GM10847 (cell line): ENCODE results near the gene IL32.

Experiments used
- POLR2A ChIP-seq: IDR thresholded peaks from 2 replicates; pipeline ENCODE4 v1.6.1; 2011; ENCODE audit not compliant: insufficient read length; ENCODE audit errors: extremely low read depth

IL32 gene

DNA sequence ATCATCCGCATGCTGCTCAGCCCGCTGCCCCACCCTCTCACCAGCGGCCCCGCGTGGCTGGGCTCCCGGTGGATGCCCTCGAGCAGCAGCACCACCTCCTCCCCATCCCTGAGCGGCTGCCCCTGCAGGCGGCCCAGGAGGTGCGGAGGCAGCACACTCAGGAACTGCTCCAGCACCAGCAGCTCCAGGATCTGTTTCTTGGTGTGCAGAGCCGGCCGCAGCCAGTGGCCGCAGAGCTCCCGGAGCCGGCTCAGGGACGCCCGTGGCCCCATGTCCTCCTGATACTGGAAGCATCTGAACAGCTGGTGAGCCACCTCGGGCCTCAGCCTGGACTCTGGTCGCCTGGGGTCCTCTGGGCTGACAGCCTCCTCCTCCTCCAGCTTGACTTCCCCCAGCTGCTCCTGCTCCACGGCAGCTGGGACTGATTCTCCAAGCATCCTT is 27.1 kb downstream of the IL32 start:
- TF ChIP-seq POLR2A, result no peak

DNA sequence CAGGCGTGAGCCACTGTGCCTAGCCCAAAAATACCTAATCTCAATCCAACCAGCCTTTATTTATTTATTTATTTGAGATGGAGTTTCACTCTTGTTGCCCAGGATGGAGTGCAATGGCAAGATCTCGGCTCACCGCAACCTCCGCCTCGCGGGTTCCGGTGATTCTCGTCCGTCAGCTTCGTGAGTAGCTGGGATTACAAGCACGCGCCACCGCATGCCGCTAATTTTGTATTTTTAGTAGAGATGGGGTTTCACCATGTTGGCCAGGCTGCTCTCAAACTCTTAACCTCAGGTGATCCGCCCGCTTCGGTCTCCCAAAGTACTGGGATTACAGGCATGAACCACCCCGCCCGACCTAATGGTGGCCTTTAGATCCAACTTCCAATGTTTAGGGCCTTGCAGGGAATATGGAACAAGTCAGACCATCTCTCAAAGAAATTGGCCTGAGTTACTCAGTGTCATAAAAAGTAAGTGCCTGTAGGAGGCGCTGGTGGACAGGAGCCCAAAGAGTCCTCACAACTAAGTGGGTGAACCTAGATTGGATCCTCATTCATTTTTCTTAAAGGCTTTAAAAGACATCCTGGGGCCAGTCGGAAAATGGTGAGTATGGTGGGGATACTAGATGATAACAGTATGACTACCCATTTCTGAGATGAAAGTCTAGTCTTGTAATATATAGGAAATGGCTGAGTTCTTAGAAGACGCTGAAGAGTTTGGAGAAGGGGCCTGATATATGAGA is 29.0 kb downstream of the IL32 start:
- no peak for TF ChIP-seq POLR2A

DNA sequence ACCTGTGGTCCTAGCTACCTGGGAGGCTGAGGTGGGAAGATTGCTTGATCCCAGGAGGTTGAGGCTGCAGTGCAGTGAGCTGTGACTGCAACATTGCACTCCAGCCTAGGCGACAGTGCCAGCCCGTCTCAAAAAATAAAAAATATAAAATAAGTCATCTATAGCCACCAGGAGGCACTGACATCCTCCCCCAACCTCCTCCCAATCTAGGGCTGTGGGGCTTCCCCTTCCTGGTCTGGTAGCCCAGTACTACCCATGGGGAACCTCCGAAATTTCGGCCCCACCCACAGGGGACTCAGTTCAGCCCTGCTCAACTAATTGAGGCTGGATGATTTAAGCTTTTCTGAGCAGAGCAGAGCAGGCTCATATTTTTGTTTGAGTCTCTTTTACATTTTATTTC is 30.4 kb downstream of the IL32 start:
- TF ChIP-seq POLR2A, result no peak

DNA sequence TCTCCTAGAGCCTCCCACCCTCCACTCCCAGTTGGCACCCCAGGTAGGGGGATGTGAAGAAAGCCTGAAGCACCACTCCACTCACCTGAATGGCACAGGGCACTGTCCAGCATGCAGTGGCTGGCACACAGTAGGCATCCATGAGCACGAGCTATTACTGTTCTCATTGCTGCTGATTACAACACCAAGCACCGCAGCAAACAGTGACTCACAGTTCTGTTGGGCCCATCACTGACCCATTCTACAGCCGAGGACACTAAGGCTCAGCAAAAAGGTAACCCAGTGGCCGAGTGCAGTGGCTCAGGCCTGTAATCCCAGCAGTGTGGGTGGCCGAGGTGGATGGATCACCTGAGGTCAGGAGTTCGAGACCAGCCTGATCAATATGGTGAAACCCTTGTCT is 30.9 kb downstream of the IL32 start:
- no peak for TF ChIP-seq POLR2A

GRCh38 chr16:3097266-3097665 is 31.8 kb downstream of the IL32 start:
- TF ChIP-seq POLR2A, result no peak

DNA sequence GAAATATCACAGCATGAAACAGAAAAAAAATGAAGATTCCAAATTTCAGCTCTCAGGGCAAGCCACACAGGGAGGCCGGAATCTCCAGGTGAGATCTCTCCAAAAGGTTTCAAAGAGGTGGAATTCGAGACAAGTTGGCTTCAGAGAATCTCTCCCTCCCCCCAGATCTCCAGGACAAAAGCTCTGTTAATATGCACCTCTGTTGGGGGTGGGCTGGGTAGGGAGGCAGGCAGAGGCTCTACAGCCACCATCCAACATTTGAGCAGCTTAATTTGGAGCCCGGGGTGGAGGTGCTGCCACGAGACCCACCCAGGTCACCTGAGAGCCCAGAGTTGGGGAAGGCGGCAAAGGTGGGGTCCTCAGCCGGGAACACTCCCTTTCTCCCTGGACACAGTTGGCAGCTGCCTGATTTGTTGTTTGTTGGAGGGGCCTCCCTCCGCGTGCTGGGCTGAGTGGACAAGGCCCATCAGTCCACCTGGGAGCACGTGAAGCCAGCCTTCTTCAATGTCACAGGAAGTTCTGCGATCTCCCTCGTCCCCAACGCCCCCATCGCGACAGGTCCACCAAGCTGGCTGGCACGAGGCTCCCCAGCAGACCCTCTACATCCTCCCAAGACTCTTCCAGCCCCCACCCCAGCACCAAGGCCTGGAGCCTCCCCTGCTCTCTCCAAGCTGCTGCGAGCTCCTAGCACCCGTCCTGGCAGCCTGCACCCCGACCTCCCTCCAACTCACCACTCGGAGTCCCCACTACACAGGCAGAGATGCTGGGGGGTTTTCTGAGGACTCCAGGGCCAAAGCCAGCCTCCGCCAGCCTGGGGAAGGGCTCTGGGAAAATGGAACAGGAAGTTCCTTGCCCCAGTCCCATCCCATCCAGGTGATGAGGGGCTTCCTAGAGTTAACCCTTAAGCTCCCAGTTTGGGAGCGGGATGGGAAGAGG is 33.3 kb downstream of the IL32 start, which contains the start of gene ZSCAN10:
Gene ZSCAN10 (minus strand): TSS at position 836 of the 936 bp plus-strand sequence. CDS start 6,357 bp downstream, outside the sequence.
- TF ChIP-seq POLR2A, result no peak

DNA sequence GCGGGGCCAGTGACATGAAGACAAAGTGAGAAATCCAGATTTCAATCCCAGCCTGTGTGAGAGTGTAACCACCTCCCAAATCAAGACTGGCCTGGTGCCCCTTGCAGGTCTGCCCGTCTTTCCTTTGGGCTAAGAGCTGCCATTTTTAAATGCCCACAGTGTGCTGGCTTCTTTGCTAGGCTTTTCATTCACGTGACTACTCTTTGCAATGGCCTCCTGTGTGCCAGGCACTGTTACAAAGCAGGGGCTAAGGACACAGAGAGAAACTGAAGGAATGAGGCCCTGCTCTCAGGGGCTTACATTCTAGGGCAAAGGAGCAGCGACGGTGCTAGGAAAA is 33.9 kb downstream of the IL32 start:
- no peak for TF ChIP-seq POLR2A

DNA sequence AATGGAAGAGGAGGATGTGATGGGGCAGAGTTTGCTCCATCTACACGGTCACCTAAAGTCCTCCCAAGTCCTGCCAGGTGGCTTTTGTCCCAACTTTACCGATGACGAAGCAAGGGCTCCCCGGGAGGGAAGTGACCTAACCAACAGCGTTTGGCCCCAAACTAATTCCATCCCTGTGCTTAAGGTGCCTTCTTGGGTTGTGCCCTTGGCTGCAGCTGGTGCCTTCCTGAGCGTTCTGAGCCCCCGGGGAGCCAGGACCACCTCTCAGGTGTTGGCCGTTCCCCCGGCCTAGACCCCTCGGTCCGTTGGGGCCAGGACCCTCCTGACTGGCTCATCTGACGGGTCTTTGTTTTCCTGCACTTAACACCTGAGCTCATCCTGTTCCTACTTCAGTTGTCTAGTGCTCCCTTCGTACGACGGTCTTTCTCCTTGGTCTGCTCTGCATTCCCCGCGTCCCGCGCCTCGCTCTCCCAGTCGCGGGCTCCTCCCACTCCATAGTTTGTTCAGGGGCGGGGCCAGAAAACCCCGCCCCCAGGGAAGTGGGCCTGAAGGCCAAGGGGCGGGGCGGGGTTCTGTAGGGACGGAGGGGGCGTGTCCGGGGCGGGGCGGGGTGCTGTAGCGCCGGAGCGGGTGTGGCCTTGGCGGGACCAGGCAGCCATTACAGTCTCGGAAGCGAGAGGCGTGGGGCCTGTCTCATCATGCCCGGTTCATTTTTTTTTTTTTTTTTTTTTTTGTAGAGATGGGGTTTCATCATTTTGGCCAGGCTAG is 34.5 kb downstream of the IL32 start:
- no peak for TF ChIP-seq POLR2A

DNA sequence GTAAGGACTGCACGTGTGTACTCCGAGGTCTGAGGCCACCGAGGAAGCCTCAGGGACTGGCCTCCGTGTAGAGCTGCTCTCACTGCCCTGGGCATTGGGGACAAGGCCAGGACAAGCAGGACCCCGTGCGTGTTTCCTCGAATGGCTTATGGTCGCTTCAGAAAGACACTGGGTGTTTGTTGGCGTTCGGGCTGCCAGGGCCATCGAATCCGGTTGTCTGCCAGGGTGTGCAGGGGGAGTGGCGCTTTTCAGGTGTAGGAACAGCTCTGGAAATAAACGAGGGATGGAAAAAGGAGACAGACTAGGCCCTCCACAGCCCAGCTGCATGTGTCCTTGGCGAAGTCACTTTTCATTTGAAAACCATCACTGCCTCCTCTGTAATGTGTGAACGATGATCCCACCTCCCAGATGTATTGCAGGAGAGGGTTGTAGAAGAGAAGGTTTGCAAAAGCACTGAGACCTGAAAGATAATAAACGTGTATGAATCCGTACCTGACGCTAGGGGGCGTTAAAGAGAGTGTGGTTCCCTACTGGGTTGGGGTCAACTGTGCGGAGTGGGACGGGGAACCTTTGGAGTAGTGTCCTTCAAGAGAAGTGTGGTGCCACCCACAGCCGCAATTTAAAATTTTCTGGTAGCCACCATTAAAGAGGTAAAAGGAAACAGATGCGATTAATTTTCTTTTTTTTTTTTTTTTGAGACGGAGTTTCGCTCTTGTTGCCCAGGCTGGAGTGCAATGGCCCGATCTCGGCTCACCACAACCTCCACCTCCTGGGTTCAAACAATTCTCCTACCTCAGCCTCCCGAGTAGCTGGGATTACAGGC is 35.8 kb downstream of the IL32 start:
- no peak for TF ChIP-seq POLR2A

DNA sequence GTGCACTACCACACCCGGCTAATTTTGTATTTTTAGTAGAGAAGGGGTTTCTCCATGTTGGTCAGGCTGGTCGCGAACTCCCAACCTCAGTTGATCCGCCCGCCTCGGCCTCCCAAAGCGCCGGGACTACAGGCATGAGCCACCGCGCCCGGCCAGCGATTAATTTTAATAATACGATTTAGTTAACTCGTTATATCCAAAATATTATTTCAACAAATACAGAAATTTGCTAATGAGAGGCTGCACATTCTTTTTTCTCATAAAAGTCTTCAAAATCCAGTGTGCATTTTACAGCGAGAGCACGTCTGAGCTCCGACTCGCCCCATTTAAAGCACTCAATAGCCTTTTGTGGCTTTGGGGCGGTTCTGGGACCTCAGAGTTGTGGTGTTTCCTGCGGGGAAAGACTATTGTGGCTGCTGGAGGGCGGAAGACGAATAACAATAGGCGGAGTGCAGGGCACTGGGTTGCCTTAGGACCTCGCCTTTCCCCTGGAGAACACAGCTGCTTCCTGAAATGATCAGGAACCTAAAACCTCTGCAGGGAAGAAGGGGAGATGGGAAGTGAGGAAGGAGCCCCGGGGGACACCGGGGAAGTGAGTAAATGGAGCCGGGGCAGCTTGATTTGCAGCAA is 36.5 kb downstream of the IL32 start:
- TF ChIP-seq POLR2A, result no peak

GRCh38 chr16:3106205-3106928 is 40.9 kb downstream of the IL32 start:
- peak; percentile 73 for TF ChIP-seq POLR2A

GRCh38 chr16:3112058-3112880 is 46.8 kb downstream of the IL32 start, which contains the start of gene ZNF205:
Gene ZNF205 (plus strand): TSS chr16:3112586. CDS start chr16:3113431, 845 bp downstream.
- no peak for TF ChIP-seq POLR2A

DNA sequence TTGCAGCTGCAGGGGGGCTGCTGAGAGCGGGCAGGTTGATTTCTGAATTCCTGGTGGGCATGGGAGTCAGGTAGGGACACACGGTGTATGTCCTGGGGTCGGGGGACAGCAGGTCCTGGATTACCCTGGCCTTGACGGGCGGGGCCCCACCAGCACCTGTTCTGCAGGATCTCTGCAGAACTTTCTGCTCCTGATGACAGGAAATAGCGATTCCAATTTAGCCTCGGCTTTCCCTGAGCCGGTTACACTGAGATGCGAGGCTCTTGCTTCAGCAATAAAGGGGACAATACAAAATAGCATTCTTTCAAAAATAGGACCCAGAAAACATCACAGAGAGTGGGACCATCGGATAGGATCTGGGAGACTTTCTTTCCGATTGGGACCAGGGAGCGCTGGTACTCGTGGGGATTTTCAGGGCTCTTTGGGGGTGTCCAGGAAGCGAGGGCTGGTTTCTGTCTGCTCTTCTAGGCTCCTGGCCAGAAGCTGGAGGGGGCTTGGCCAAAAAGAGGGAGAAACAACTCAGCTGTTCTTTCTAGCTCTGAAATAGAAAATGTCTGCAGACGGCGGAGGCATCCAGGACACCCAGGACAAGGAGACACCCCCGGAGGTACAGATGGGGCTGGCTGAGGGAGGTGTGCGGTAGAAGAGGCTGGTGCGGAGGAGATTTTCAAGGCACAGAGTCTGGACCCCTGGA is 47.6 kb downstream of the IL32 start:
- no peak for TF ChIP-seq POLR2A
